ENCODE data around the gene CD8B.

Gene CD8B

GRCh38 chr2:86768189-86768949, 93.3 kb downstream of the CD8B start:
- no peak for DNase-seq
